Left renal cortex interstitium (tissue), 4 donors: ENCODE results near the gene CNTNAP2. TPM values are rescaled to one million over a fixed set of nuclear protein-coding genes. Genes with fewer than 3 reads are reported as not detected.
"Not testable (repeated sequence)": the region's sequence is repeated elsewhere in the genome, so short reads cannot be mapped to it uniquely, and the experiment has no call there.

Experiments
- DNase-seq, 4 donors: peaks; one replicate each; pipeline ENCODE4 v3.0.0-alpha.2; 2013; ENCODE audit warnings: low read depth in 4 of 4, low spot score in 2 of 4, missing footprints in 1 of 4
- polyA plus RNA-seq, 4 donors: library from polyadenylated mRNA; unstranded; fragments of 120-200 nt; gene quantifications; one replicate each; pipeline ENCODE4 v1.2.1, GENCODE V29; 2013; ENCODE audit not compliant: insufficient read length in 4 of 4

Gene CNTNAP2
- polyA plus RNA-seq, 4 donors = 22.3 to 27.6 (median 27.1) TPM

GRCh38 chr7:147060070-147060469, 943.5 kb downstream of the CNTNAP2 start:
- no peak for DNase-seq

GRCh38 chr7:147062897-147063296, 946.3 kb downstream of the CNTNAP2 start:
- no peak for DNase-seq

DNA sequence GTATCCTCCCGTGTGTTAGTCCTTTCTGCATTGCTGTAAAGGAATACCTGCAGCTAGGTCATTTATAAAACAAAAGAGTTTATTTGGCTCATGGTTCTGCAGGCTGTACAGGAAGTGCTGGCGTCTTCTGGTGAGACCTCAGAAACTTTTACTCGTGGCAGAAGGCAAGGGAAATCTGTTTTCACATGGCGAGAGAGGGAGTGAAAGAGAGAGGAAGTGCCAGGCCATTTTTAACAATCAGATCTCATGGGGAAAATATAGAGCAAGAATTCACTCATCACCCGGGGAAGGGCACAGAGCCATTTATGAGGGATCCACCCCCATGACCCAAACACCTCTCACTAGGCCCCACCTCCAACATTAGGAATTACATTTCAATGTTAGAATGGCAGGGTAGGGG, 952.2 kb downstream of the CNTNAP2 start:
- DNase-seq = no peak

DNA sequence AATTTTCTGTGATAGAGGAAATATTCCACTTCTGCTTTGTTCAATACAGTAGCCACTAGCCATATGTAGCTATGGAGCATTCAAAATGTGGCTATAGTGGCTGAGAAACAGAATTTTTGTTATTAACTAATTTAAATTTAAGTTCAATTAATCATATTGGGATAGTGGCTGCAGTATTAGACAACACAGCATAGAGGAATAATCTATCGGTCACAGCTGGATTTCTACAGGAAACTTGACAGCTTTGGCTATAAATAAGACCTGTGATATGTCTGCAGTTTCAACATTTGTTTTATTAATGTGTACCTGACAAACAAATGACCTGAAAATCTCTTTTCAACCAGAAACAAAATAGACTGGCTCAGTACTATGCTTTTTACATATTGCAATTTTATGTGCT, 953.2 kb downstream of the CNTNAP2 start:
- no peak for DNase-seq

- DNase-seq = no peak
These were observed 954.3 kb downstream of the CNTNAP2 start for GRCh38 chr7:147070886-147071285.

DNA sequence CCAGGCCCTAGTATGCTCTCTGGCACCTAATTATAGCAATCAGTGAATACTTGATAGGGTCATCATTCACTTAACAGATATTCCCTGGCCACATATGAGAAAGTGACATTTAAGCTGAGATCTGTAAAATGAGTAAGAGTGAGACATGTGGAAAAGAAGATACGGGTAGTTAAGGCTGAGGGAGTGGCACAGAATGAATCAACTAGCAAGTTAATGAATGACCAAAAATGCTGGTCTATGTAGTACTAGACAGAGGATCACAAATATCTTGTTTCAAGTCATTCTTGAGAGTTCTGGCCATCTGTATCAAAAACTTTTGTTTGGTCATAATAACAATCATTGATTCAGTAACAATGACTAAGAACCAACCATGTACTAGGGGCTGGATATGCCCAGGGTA, 954.9 kb downstream of the CNTNAP2 start:
- DNase-seq = no peak

DNA sequence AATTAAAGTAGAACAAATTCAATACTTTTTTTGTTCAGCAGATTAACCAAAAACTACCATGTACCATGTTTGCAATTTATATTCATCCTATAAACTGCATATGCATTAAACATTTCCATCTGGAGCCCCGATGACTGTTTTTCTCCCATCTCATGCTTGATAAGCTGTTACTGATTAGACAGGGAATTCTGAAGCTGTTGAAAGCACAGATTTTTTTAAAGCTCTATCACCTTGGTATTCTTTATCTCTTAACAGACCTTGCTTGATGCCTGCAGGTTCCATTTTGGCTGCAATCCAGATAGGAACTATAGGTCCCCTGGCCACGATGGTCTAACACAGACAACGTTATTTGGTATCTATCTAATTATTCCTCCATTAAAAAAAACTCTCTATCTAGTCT, 961.7 kb downstream of the CNTNAP2 start:
- no peak for DNase-seq

DNA sequence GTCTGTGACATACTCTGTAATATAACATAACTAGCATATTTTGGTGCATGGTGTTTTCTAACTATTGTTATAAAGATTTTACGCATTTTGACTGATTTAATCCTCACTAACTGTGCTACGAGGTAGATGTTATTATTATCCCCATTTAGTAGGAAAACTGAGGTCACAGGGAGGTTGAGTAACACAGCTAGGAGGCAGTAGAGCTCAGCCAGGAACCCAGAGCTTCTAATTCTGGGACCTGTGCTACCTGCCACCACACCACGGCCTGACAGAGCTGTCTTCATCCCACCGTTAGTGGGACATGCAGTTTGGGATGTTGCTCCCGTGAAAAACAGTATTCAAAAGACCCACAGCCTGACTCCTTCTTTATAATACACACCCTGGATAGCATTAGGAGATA, 962.5 kb downstream of the CNTNAP2 start:
- no peak for DNase-seq

GRCh38 chr7:147079921-147080420, 963.4 kb downstream of the CNTNAP2 start:
- DNase-seq = no peak

DNA sequence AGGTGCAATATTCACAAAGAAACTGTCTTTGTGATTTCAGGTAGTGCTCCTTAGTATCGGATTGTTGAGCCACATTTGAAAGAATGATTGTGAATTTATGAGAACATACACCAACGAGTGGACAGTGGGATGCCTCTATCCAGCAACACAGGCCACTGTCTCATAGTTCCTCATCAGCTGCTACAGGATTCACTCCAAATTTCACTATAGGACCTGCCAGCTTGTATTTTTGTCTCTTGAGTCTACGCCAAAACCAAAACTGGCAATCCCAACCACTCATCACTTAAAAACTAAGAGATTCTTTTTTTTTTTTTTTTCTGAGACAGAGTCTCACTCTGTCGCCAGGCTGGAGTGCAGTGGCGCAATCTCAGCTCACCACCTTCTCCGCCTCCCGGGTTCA, 964.5 kb downstream of the CNTNAP2 start:
- DNase-seq = no peak

GRCh38 chr7:147089051-147089461, 972.5 kb downstream of the CNTNAP2 start:
- DNase-seq = no peak

GRCh38 chr7:147089608-147090007, 973.0 kb downstream of the CNTNAP2 start:
- no peak for DNase-seq

GRCh38 chr7:147096629-147097028, 980.0 kb downstream of the CNTNAP2 start:
- no peak for DNase-seq

- DNase-seq = no peak
These were observed 986.6 kb downstream of the CNTNAP2 start for GRCh38 chr7:147103224-147103623.

DNA sequence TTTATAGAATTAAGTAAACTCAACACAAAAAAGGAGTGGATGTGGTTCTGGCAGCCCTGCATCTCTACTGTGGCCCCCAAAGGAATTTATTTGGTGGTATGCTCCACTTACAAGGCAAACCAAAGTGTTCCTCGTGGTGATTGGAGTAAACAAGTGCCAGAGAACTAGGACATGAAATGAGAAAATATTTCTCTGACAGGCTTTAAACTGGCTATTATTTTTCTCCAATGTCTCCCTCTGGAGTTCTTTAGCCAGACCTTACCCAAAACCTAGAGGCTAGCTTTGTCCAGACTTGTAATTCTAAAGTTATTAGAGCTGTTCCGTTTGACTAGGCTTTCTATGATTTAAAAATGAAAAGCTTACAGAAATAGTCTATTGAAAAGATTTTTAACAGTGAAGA, 990.1 kb downstream of the CNTNAP2 start:
- DNase-seq = no peak

- DNase-seq = not testable (repeated sequence)
These were observed 997.9 kb downstream of the CNTNAP2 start for GRCh38 chr7:147114525-147114924.

DNA sequence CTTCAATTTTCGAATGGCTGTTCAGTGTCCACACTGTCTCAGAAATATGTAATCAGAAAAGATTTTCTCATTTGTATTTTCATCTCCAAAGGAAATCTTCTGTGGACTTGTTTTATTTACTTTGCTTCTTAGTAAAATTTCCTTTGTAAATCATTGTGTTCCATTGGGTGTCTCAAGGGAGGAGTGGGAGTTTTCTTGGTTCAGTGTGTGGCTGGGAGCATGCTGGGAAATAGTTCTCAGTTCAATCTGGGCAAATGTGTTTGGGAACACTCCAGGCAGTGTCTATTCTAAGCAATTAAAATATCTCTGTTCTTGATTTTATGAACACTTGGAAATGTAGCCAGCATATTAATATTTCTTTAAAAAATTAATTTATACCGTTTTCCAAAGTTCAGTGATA, 1019.8 kb downstream of the CNTNAP2 start:
- DNase-seq = no peak

DNA sequence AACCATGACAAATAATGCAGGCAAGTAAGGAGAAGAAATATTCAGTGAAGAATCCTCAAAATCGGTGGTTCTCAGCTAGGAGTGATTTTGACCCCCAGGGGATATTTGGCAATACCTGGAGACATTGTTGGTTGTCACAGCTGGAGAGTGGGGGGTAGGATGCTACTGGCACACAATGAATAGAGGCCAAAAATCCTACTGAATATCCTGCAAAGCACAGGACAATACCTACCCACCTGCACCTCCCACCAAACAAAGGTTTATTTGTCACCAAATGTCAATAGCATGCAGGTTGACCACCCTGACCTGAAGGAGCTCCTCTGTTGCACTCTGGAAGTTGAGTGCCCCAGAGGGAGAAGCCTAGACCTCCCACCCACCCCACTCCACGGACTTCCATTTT, 1028.6 kb downstream of the CNTNAP2 start:
- DNase-seq = no peak

DNA sequence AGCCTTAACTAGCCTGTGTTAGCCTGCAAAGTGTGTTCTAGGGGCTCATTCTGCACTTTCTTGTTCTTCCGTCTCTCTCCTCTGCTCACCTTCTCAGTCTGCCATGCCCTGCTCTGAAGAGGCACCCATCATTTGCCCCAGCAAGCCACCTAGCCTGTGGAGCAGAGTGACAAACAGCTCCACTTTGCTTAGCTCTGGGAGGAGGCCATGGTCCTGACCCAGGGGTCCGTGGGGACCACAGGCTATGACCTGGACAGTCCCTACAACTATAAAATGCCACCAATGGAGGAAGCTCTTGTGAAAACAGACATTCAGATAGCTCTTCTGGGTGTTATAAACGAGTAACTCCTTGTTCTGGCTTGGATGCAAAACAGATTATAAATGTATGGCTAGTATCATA, 1029.6 kb downstream of the CNTNAP2 start:
- no peak for DNase-seq

GRCh38 chr7:147151661-147152060, 1035.1 kb downstream of the CNTNAP2 start:
- DNase-seq = no peak

DNA sequence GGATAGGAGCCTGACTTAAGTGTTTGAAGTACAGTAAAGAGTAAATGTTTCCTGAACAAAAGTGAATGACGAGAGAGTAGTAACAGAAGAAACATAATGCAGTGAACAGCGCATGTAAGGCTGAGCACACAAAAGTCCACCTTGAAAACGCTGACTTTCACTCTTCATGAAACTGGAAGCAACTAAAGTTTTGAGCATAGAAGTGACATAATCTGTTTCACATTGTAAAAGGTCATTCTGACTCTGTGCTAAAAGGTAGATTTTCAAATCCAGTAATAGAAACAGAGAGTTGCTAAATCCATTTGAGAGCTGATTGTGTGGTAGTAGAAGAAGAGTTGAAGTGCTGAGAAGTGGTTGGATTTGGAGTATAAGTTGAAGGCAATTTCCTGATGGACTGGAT, 1037.0 kb downstream of the CNTNAP2 start:
- DNase-seq = no peak

GRCh38 chr7:147161405-147161804, 1044.8 kb downstream of the CNTNAP2 start:
- DNase-seq = no peak

- no peak for DNase-seq
These were observed 1053.9 kb downstream of the CNTNAP2 start for GRCh38 chr7:147170341-147171012.
